WTC11 (cell line): ENCODE results near the gene CNN2. TPM values are rescaled to one million over a fixed set of nuclear protein-coding genes. Genes with fewer than 3 reads are reported as not detected.

ENCODE experiments used
- ATAC-seq: fragments of 200-7000 bp; cut with Tn5 transposase; 2 replicates; pipeline ENCODE4 v1.10.0; 2021; ENCODE audit warnings: mild to moderate bottlenecking, moderate library complexity
- CTCF ChIA-PET: fragments of 300-600 bp; sonication (Branson Sonifier 250); formaldehyde crosslinking; loops from one replicate; lab custom pipeline; 2021; ENCODE audit warnings: antibody characterized with exemption; lab: Charles Lee
- POLR2A ChIA-PET: fragments of 350-600 bp; sonication (Branson Sonifier 250); formaldehyde crosslinking; loops from one replicate; lab custom pipeline; 2021; ENCODE audit warnings: antibody characterized with exemption; lab: Charles Lee
- DNase-seq: peaks from one replicate; pipeline ENCODE4 v3.0.0; 2021; ENCODE audit warnings: low spot score
- H3K27ac Mint-ChIP-seq: 2 replicates; pipeline ENCODE4 v1.8.0; 2021; ENCODE audit warnings: mixed read lengths
- H3K27me3 Mint-ChIP-seq: 2 replicates; pipeline ENCODE4 v1.8.0; 2021; ENCODE audit warnings: low read depth, mild to moderate bottlenecking, moderate library complexity, mixed read lengths
- H3K36me3 Mint-ChIP-seq: 2 replicates; pipeline ENCODE4 v1.8.0; 2021; ENCODE audit warnings: mixed read lengths
- H3K4me1 Mint-ChIP-seq: 2 replicates; pipeline ENCODE4 v1.8.0; 2022; ENCODE audit warnings: mixed read lengths
- H3K4me3 Mint-ChIP-seq: 2 replicates; pipeline ENCODE4 v1.8.0; 2021; ENCODE audit warnings: mild to moderate bottlenecking, moderate library complexity, mixed read lengths
- H3K9me3 Mint-ChIP-seq: 2 replicates; pipeline ENCODE4 v1.8.0; 2021; ENCODE audit warnings: mixed read lengths
- AFF4 ChIP-seq: sonication (generic); formaldehyde crosslinking; IDR thresholded peaks from 2 replicates; pipeline ENCODE4 v1.8.1; 2023; ENCODE audit warnings: mild to moderate bottlenecking, missing genetic modification reagents, borderline replicate concordance
- ATF1 ChIP-seq: sonication (generic); formaldehyde crosslinking; IDR thresholded peaks from 2 replicates; pipeline ENCODE4 v1.8.1; 2023; ENCODE audit warnings: mild to moderate bottlenecking, moderate library complexity, missing genetic modification reagents
- ATF6 ChIP-seq: sonication (generic); formaldehyde crosslinking; IDR thresholded peaks from 2 replicates; pipeline ENCODE4 v1.8.1; 2023; ENCODE audit warnings: mild to moderate bottlenecking, missing genetic modification reagents
- CBFB ChIP-seq: sonication (generic); formaldehyde crosslinking; IDR thresholded peaks from 2 replicates; pipeline ENCODE4 v1.8.1; 2022; ENCODE audit warnings: mild to moderate bottlenecking, low read depth, missing genetic modification reagents
- ETV6 ChIP-seq: sonication (generic); formaldehyde crosslinking; IDR thresholded peaks from 2 replicates; pipeline ENCODE4 v1.8.1; 2022; ENCODE audit warnings: mild to moderate bottlenecking, missing genetic modification reagents
- FOXP1 ChIP-seq: sonication (generic); formaldehyde crosslinking; IDR thresholded peaks from 2 replicates; pipeline ENCODE4 v1.8.0; 2022; ENCODE audit warnings: missing genetic modification reagents, mild to moderate bottlenecking, moderate library complexity, borderline replicate concordance
- IRF2 ChIP-seq: sonication (generic); formaldehyde crosslinking; IDR thresholded peaks from 2 replicates; pipeline ENCODE4 v1.8.0; 2022; ENCODE audit warnings: low read depth, missing genetic modification reagents, borderline replicate concordance
- MYBL2 ChIP-seq: sonication (generic); formaldehyde crosslinking; IDR thresholded peaks from 2 replicates; pipeline ENCODE4 v1.8.1; 2023; ENCODE audit warnings: mild to moderate bottlenecking, moderate library complexity, missing genetic modification reagents
- ZNF232 ChIP-seq: sonication (generic); formaldehyde crosslinking; IDR thresholded peaks from 2 replicates; pipeline ENCODE4 v1.8.0; 2022; ENCODE audit warnings: mild to moderate bottlenecking, missing genetic modification reagents
- ZNF263 ChIP-seq: sonication (generic); formaldehyde crosslinking; IDR thresholded peaks from 2 replicates; pipeline ENCODE4 v1.8.1; 2022; ENCODE audit warnings: low read depth, mild to moderate bottlenecking, moderate library complexity, missing genetic modification reagents
- ZSCAN18 ChIP-seq: fragments of 250-450 bp; sonication (Bioruptor Pico); IDR thresholded peaks from 2 replicates; pipeline ENCODE4 v2.1.2; 2022; ENCODE audit warnings: mild to moderate bottlenecking, moderate library complexity
- total RNA-seq: library from RNA; stranded (reverse); gene quantifications from 3 replicates; pipeline ENCODE4 v1.2.3, GENCODE V29; 2021
- TF ChIP-seq, protein P1 (sequence below): sonication (generic); formaldehyde crosslinking; conservative IDR thresholded peaks from 2 replicates; pipeline ENCODE4 v1.8.1; 2022; ENCODE audit warnings: mild to moderate bottlenecking, missing genetic modification reagents
- TF ChIP-seq, protein P2 (sequence below): sonication (generic); formaldehyde crosslinking; IDR thresholded peaks from 2 replicates; pipeline ENCODE4 v1.8.0; 2022; ENCODE audit warnings: mild to moderate bottlenecking, missing genetic modification reagents
- TF ChIP-seq, protein P3 (sequence below): sonication (generic); formaldehyde crosslinking; IDR thresholded peaks from 2 replicates; pipeline ENCODE4 v1.8.1; 2023; ENCODE audit warnings: mild to moderate bottlenecking, moderate library complexity, missing genetic modification reagents
- TF ChIP-seq, protein P4 (sequence below): fragments of 250-450 bp; sonication (Bioruptor Pico); IDR thresholded peaks from 2 replicates; pipeline ENCODE4 v1.9.0; 2021; ENCODE audit warnings: moderate library complexity, mild to moderate bottlenecking, inconsistent platforms, borderline replicate concordance
- TF ChIP-seq, protein P5 (sequence below): sonication (generic); formaldehyde crosslinking; IDR thresholded peaks from 2 replicates; pipeline ENCODE4 v1.8.0; 2023; ENCODE audit warnings: missing genetic modification reagents, mild to moderate bottlenecking, borderline replicate concordance

Gene CNN2
- total RNA-seq, 1 experiment from 2014 or later, result 390 TPM

GRCh38 chr19:1008268-1009040, 18.0 kb upstream of the CNN2 start (continued):
- TF ChIP-seq, protein P1, sequence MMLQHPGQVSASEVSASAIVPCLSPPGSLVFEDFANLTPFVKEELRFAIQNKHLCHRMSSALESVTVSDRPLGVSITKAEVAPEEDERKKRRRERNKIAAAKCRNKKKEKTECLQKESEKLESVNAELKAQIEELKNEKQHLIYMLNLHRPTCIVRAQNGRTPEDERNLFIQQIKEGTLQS, result no peak
- no peak for TF ChIP-seq ATF6 (CRISPR knock-in tag)

DNA sequence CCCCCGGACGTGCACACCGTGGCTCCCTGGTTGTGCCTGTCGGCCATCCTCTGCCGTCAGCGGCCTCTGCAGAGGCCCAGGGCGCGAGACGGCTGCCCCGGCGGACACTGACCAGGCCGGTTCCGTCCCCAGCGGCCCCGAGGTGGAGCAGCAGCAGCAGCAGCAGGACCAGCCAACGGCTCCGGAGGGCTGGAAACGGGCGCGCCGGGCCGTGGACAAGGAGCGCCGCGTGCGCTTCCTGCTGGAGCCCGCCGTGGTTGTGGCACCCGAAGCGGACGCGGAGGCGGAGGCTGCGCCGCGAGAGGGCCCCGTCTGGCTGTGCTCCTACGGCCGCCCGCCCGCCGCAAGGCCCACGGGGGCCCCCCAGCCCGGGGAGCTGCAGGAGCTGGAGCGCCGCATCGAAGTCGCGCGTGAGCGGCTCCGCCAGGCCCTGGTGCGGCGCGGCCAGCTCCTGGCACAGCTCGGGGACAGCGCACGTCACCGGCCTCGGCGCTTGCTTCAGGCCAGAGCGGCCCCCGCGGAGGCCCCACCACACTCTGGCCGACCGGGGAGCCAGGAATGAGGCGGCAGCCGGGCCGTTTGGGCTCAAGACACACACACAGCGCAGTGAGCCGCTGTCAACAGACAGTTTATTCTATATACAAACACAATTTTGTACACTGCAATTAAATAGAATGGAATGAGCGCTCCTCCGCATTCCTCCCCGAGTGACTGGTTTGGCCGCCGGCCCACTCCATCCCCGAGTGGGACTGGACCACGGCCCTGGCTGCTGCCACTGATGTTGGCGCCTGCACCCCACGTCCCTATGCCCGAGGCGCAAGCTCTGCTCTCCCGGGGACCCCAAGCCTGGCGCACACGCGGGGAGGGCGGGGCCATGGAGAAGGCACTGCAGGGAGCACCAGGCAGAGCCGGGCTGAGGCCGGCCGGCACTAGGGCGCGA, 17.1 kb upstream of the CNN2 start:
- Mint-ChIP-seq H3K27ac (no peak overlapping the region), H3K9me3 (no peaks in the 10 kb centered on the region), H3K4me3 (no peak overlapping the region), H3K36me3 (peaks cover 7% of the 10 kb centered on the region; the same call in 1 of the 2 replicates), H3K27me3 (no peaks in the 10 kb centered on the region; the same call in 1 of the 2 replicates), H3K4me1 (no peaks in the 10 kb centered on the region)
- CTCF ChIA-PET, result no interaction called here
- POLR2A ChIA-PET, result interaction anchor here (0.5 kb wide), 1 partner anchor 72 kb away, joined by 6 read pairs; no protein-coding TSS in a partner anchor
- DNase-seq, result no peak
- ATAC-seq, result peak; percentile 16
- TF ChIP-seq, protein P1, result no peak
- TF ChIP-seq AFF4 (CRISPR knock-in tag), result no peak
- TF ChIP-seq FOXP1 (CRISPR knock-in tag), result no peak
- TF ChIP-seq, protein P2, sequence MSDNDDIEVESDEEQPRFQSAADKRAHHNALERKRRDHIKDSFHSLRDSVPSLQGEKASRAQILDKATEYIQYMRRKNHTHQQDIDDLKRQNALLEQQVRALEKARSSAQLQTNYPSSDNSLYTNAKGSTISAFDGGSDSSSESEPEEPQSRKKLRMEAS, result no peak
- TF ChIP-seq, protein P3, sequence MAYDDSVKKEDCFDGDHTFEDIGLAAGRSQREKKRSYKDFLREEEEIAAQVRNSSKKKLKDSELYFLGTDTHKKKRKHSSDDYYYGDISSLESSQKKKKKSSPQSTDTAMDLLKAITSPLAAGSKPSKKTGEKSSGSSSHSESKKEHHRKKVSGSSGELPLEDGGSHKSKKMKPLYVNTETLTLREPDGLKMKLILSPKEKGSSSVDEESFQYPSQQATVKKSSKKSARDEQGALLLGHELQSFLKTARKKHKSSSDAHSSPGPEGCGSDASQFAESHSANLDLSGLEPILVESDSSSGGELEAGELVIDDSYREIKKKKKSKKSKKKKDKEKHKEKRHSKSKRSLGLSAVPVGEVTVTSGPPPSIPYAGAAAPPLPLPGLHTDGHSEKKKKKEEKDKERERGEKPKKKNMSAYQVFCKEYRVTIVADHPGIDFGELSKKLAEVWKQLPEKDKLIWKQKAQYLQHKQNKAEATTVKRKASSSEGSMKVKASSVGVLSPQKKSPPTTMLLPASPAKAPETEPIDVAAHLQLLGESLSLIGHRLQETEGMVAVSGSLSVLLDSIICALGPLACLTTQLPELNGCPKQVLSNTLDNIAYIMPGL (CRISPR knock-in tag), result no peak
- no peak for TF ChIP-seq ZNF232 (CRISPR knock-in tag)
- no peak for TF ChIP-seq ATF1
- TF ChIP-seq IRF2 (CRISPR knock-in tag), result no peak
- TF ChIP-seq ETV6 (CRISPR knock-in tag), result no peak
- TF ChIP-seq, protein P4, sequence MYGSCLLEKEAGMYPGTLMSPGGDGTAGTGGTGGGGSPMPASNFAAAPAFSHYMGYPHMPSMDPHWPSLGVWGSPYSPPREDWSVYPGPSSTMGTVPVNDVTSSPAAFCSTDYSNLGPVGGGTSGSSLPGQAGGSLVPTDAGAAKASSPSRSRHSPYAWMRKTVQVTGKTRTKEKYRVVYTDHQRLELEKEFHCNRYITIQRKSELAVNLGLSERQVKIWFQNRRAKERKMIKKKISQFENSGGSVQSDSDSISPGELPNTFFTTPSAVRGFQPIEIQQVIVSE (CRISPR knock-in tag), result no peak
- TF ChIP-seq, protein P5, sequence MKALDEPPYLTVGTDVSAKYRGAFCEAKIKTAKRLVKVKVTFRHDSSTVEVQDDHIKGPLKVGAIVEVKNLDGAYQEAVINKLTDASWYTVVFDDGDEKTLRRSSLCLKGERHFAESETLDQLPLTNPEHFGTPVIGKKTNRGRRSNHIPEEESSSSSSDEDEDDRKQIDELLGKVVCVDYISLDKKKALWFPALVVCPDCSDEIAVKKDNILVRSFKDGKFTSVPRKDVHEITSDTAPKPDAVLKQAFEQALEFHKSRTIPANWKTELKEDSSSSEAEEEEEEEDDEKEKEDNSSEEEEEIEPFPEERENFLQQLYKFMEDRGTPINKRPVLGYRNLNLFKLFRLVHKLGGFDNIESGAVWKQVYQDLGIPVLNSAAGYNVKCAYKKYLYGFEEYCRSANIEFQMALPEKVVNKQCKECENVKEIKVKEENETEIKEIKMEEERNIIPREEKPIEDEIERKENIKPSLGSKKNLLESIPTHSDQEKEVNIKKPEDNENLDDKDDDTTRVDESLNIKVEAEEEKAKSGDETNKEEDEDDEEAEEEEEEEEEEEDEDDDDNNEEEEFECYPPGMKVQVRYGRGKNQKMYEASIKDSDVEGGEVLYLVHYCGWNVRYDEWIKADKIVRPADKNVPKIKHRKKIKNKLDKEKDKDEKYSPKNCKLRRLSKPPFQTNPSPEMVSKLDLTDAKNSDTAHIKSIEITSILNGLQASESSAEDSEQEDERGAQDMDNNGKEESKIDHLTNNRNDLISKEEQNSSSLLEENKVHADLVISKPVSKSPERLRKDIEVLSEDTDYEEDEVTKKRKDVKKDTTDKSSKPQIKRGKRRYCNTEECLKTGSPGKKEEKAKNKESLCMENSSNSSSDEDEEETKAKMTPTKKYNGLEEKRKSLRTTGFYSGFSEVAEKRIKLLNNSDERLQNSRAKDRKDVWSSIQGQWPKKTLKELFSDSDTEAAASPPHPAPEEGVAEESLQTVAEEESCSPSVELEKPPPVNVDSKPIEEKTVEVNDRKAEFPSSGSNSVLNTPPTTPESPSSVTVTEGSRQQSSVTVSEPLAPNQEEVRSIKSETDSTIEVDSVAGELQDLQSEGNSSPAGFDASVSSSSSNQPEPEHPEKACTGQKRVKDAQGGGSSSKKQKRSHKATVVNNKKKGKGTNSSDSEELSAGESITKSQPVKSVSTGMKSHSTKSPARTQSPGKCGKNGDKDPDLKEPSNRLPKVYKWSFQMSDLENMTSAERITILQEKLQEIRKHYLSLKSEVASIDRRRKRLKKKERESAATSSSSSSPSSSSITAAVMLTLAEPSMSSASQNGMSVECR, result no peak
- TF ChIP-seq MYBL2 (CRISPR knock-in tag), result no peak
- no peak for TF ChIP-seq ZSCAN18
- no peak for TF ChIP-seq CBFB (CRISPR knock-in tag)
- TF ChIP-seq ZNF263 (CRISPR knock-in tag), result no peak
